DND-41 (cell line): ENCODE results near the gene DACH2.

Experiments
- ATAC-seq: fragments of 200-7000 bp; cut with Tn5 transposase; 3 replicates; pipeline ENCODE4 v1.9.1; 2021; ENCODE audit warnings: low read depth; ENCODE audit not compliant: insufficient read depth
- DNase-seq: peaks from one replicate; pipeline ENCODE4 v3.0.0-alpha.2; 2020
- H2AFZ ChIP-seq: 2 replicates; pipeline ENCODE4 v1.6.0; 2012; ENCODE audit warnings: low read depth, low read length
- H3K27ac ChIP-seq: 2 replicates; pipeline ENCODE4 v1.5.1; 2012; ENCODE audit warnings: low read length, inconsistent platforms
- H3K27me3 ChIP-seq: fragments of 200-600 bp; sonication (generic); 2 replicates; pipeline ENCODE4 v1.6.0; 2012; ENCODE audit warnings: low read length, mild to moderate bottlenecking, inconsistent platforms; ENCODE audit not compliant: insufficient read depth, poor library complexity
- H3K36me3 ChIP-seq: 2 replicates; pipeline ENCODE4 v1.5.1; 2012; ENCODE audit warnings: low read length, inconsistent platforms; ENCODE audit not compliant: insufficient read depth
- H3K4me1 ChIP-seq: 2 replicates; pipeline ENCODE4 v1.5.1; 2012; ENCODE audit warnings: mild to moderate bottlenecking, low read length; ENCODE audit not compliant: insufficient read depth
- H3K4me2 ChIP-seq: 2 replicates; pipeline ENCODE4 v1.6.0; 2012; ENCODE audit warnings: mild to moderate bottlenecking, moderate library complexity, low read length, inconsistent platforms; ENCODE audit not compliant: insufficient read depth
- H3K4me3 ChIP-seq, 2 experiments: fragments of 200-600 bp in 1 of 2; shearing (Covaris generic) in 1 of 2; 2 replicates each; pipeline ENCODE4 v1.5.1; 2012 to 2016; ENCODE audit warnings: inconsistent platforms in 2 of 2, low read length in 2 of 2, mild to moderate bottlenecking in 2 of 2, low read depth in 1 of 2, moderate library complexity in 1 of 2
- H3K79me2 ChIP-seq: 2 replicates; pipeline ENCODE4 v1.6.0; 2012; ENCODE audit warnings: low read length, inconsistent platforms; ENCODE audit not compliant: insufficient read depth
- H3K9ac ChIP-seq: 2 replicates; pipeline ENCODE4 v1.6.0; 2012; ENCODE audit warnings: low read depth, mild to moderate bottlenecking, inconsistent platforms, low read length, moderate library complexity
- H3K9me3 ChIP-seq: 2 replicates; pipeline ENCODE4 v1.5.1; 2012; ENCODE audit warnings: low read length, moderate library complexity, mild to moderate bottlenecking, inconsistent platforms; ENCODE audit not compliant: insufficient read depth, severe bottlenecking
- H4K20me1 ChIP-seq: 2 replicates; pipeline ENCODE4 v1.6.0; 2012; ENCODE audit warnings: low read length; ENCODE audit not compliant: insufficient read depth
- CTCF ChIP-seq: IDR thresholded peaks from 2 replicates; pipeline ENCODE4 v1.5.1; 2012; ENCODE audit warnings: borderline replicate concordance, low read length, moderate library complexity, mild to moderate bottlenecking; ENCODE audit not compliant: poor library complexity, severe bottlenecking; ENCODE audit errors: extremely low read depth
- EZH2 ChIP-seq: IDR thresholded peaks from 3 replicates; pipeline ENCODE4 v1.6.1; 2012; ENCODE audit warnings: borderline replicate concordance, low read depth, mild to moderate bottlenecking, moderate library complexity, low read length, inconsistent platforms; ENCODE audit not compliant: severe bottlenecking

Gene DACH2

GRCh38 chrX:86711531-86712180, 563.4 kb downstream of the DACH2 start:
- H3K79me2 ChIP-seq: no peaks in the 10 kb centered on the region
- H3K4me1 ChIP-seq: no peaks in the 10 kb centered on the region
- H3K27ac ChIP-seq: no peak overlapping the region
- no peak for TF ChIP-seq CTCF
- no peak for TF ChIP-seq EZH2
- no peaks in the 10 kb centered on the region for H4K20me1 ChIP-seq
- no peaks in the 10 kb centered on the region for H3K9me3 ChIP-seq
- H2AFZ ChIP-seq: no peak overlapping the region
- no peak overlapping the region for H3K9ac ChIP-seq
- H3K4me3 ChIP-seq: no peak overlapping the region
- no peak for ATAC-seq
- H3K4me2 ChIP-seq: no peak overlapping the region
- no peak for DNase-seq
- H3K36me3 ChIP-seq: no peaks in the 10 kb centered on the region
- no peaks in the 10 kb centered on the region for H3K27me3 ChIP-seq

- DNase-seq (no peak), ATAC-seq (no peak)
- no peak overlapping the region for H2AFZ ChIP-seq
- no peaks in the 10 kb centered on the region for H3K79me2 ChIP-seq
- H3K4me3 ChIP-seq: no peak overlapping the region
- no peak overlapping the region for H3K27ac ChIP-seq
- H3K36me3 ChIP-seq: no peaks in the 10 kb centered on the region
- no peaks in the 10 kb centered on the region for H4K20me1 ChIP-seq
- TF ChIP-seq CTCF (no peak), EZH2 (no peak)
- no peaks in the 10 kb centered on the region for H3K9me3 ChIP-seq
- no peak overlapping the region for H3K4me2 ChIP-seq
- no peak overlapping the region for H3K9ac ChIP-seq
- no peaks in the 10 kb centered on the region for H3K27me3 ChIP-seq
- H3K4me1 ChIP-seq: no peaks in the 10 kb centered on the region
These were observed 566.2 kb downstream of the DACH2 start for GRCh38 chrX:86714441-86714840.

- TF ChIP-seq CTCF (no peak), EZH2 (no peak)
- H3K27ac ChIP-seq: no peak overlapping the region
- no peaks in the 10 kb centered on the region for H3K9me3 ChIP-seq
- H3K4me3 ChIP-seq: no peak overlapping the region
- DNase-seq (no peak), ATAC-seq (no peak)
- no peak overlapping the region for H2AFZ ChIP-seq
- H4K20me1 ChIP-seq: no peaks in the 10 kb centered on the region
- H3K36me3 ChIP-seq: no peaks in the 10 kb centered on the region
- no peaks in the 10 kb centered on the region for H3K27me3 ChIP-seq
- no peaks in the 10 kb centered on the region for H3K4me1 ChIP-seq
- no peak overlapping the region for H3K9ac ChIP-seq
- H3K79me2 ChIP-seq: no peaks in the 10 kb centered on the region
- H3K4me2 ChIP-seq: no peak overlapping the region
These were observed 576.0 kb downstream of the DACH2 start for GRCh38 chrX:86724277-86724676.
